BLaER1 treated with 17β-estradiol and CSF1 and Interleukin-3, amounts not matched to agents 10 nM and 100 nM (cell line): Measurements from ENCODE around the gene MAP4K3.
"Not testable (repeated sequence)": the region's sequence is repeated elsewhere in the genome, so short reads cannot be mapped to it uniquely, and the experiment has no call there.

Experiments used
- H3K27ac ChIP-seq, 11 experiments: shearing (Covaris generic); formaldehyde crosslinking; 2 replicates each; pipeline ENCODE4 v1.8.1; 2022
- H3K27me3 ChIP-seq, 11 experiments: shearing (Covaris generic); formaldehyde crosslinking; 2 replicates each; pipeline ENCODE4 v1.8.1; 2022
- H3K36me3 ChIP-seq, 11 experiments: shearing (Covaris generic); formaldehyde crosslinking; 2 replicates each; pipeline ENCODE4 v1.8.1; 2022
- H3K4me1 ChIP-seq, 10 experiments: shearing (Covaris generic); formaldehyde crosslinking; 2 replicates each; pipeline ENCODE4 v1.8.1; 2022
- H3K4me2 ChIP-seq, 11 experiments: shearing (Covaris generic); formaldehyde crosslinking; 2 replicates each; pipeline ENCODE4 v1.8.1; 2022
- H3K4me3 ChIP-seq, 10 experiments: shearing (Covaris generic); formaldehyde crosslinking; 2 replicates each; pipeline ENCODE4 v1.8.1; 2022
- H3K9ac ChIP-seq, 11 experiments: shearing (Covaris generic); formaldehyde crosslinking; 2 replicates each; pipeline ENCODE4 v1.8.1; 2022
- H3K9me3 ChIP-seq, 11 experiments: shearing (Covaris generic); formaldehyde crosslinking; replicated peaks in 1 of 11; 2 replicates each; pipeline ENCODE4 v1.8.1; 2022
- H4K20me1 ChIP-seq, 11 experiments: shearing (Covaris generic); formaldehyde crosslinking; 2 replicates each; pipeline ENCODE4 v1.8.1; 2022
- Cebpa-rat ChIP-seq, 11 experiments: shearing (Covaris generic); IDR thresholded peaks; 2 replicates each; pipeline ENCODE4 v1.8.1; 2022

MAP4K3 gene

DNA sequence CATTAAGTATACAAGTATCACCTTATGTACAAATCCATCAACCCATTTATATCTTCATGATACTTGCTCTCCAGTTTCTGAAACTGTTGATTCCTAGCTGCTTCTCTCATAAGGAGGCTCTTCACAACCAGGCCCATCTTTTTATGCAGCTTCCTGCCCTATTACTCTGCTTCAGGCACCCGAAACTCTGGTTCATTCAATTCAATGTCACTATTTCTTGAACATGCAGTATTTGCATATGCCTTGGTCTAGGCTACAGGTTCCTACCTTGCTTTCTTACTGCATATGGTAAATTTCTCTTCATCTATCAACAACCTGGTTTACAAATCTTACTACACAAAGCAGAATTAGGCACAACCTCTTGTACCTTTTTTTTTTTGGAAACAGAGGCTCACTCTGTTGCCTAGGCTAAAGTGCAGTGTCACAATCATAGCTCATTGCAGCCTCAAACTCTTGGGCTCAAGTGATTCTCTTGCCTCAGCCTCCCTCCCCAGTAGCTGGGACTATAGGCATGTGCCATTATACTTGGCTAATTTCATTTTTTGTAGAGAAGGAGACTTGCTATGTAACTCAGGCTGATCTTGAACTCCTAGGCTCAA, 190.6 kb downstream of the MAP4K3 start:
- TF ChIP-seq Cebpa-rat (IDR thresholded peaks at IDR 0.05): no peak
- Histone ChIP-seq H4K20me1 (no peaks in the 10 kb centered on the region), H3K4me1 (no peaks in the 10 kb centered on the region), H3K9ac (no peak overlapping the region), H3K4me2 (no peak overlapping the region), H3K9me3 (peaks cover 24 to 38% (median 33%) of the 10 kb centered on the region in 11 experiments), H3K4me3 (no peak overlapping the region), H3K27ac (no peak overlapping the region), H3K27me3 (no peaks in the 10 kb centered on the region), H3K36me3 (peaks cover 12 to 27% (median 20%) of the 10 kb centered on the region in 11 experiments)

DNA sequence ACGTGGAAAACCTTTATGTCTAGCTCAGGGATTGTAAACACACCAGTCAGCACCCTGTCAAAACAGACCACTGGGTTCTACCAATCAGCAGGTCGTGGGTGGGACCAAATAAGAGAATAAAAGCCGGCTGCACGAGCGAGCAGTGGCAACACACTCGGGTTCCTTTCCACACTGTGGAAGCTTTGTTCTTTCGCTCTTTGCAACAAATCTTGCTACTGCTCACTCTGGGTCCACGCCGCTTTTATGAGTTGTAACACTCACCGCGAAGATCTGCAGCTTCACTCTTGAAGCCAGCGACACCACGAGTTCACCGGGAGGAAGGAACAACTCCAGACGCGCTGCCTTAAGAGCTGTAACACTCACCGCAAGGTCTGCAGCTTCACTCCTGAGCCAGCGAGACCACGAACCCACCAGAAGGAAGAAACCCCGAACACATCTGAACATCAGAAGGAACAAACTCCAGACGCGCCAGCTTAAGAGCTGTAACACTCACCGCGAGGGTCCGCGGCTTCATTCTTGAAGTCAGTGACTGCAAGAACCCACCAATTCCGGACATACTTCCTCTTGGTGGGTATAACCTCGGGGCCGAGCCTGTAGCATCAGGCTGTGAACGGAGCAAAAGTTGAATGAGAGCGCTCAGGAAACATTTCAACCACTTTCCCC, 192.0 kb downstream of the MAP4K3 start:
- H3K27ac ChIP-seq, H3K27me3 ChIP-seq, H3K4me1 ChIP-seq, H3K4me3 ChIP-seq, H3K9ac ChIP-seq, H3K4me2 ChIP-seq, H4K20me1 ChIP-seq: not testable (repeated sequence)
- peaks cover 0 to 13% (median 6%) of the 10 kb centered on the region in 11 experiments; a peak in 11 of 22 replicates for H3K36me3 ChIP-seq
- peaks cover 13 to 26% (median 22%) of the 10 kb centered on the region in 11 experiments; a peak in 21 of 22 replicates for H3K9me3 ChIP-seq

DNA sequence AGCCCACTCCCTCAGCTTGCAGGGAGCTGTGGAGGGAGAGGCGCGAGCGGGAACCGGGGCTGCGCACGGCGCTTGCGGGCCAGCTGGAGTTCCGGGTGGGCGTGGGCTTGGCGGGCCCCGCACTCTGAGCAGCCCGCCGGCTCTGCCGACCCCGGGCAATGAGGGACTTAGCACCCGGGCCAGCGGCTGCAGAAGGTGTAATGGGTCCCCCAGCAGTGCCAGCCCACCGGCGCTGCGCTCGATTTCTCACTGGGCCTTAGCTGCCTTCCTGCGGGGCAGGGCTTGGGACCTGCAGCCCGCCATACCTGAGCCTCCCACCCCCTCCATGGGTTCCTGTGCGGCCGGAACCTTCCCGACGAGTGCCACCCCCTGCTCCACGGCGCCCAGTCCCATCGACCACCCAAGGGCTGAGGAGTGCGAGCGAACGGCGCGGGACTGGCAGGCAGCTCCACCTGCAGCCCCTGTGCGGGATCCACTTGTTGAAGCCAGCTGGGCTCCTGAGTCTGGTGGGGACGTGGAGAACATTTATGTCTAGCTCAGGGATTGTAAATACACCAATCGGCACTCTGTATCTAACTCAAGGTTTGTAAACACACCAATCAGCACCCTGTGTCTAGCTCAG, 192.7 kb downstream of the MAP4K3 start:
- Histone ChIP-seq H3K36me3 (peaks cover 0 to 12% (median 5%) of the 10 kb centered on the region in 11 experiments; a peak in 7 of 22 replicates), H3K9me3 (peaks cover 13 to 26% (median 22%) of the 10 kb centered on the region in 11 experiments; a peak in 21 of 22 replicates)
- not testable (repeated sequence) for H3K4me1 ChIP-seq, H3K27me3 ChIP-seq, H3K27ac ChIP-seq, H4K20me1 ChIP-seq, H3K9ac ChIP-seq, H3K4me3 ChIP-seq, H3K4me2 ChIP-seq

DNA sequence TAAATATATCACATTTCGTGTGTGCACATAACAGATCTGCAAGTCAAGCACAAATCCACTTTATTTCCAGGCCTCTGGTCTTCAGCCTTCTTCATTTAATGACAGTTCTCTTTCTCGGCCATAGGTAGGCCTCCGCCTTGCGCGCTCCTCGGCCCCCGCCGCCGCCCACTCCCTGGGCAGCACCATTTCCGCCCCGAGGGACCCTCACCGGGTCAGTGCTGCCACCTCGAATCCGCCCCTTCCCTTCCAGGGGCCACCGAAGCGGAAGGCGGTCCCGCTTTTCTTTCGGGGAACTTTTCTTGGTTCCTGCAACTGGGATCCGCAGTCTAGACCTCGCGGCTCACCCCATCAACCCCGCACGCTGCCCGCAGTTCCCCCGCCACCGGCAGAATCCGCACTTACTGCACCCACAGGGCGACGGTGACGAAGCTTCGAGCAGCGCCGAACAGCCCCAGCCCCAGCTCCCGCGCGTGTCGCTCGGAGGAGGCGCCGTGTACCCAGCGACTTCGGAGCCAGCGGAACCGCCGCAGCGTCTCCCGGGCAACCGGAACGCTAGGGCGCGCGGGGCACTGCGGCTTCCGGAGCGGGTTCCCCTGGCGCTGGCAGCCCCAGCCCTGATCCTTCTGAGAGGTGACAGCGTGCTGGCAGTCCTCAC, 193.5 kb downstream of the MAP4K3 start, which contains the start of gene CDKL4:
Gene CDKL4, minus strand, starts transcription at position 502 of the 655 bp plus-strand sequence.
- Histone ChIP-seq H3K4me2 (no peak within 1 kb of the TSS), H3K36me3 (peaks cover 0 to 8% (median 2%) of the 10 kb centered on the region in 11 experiments; a peak in 7 of 22 replicates), H4K20me1 (no peaks in the 10 kb centered on the region), H3K27ac (no peak within 1 kb of the TSS), H3K4me3 (no peak within 1 kb of the TSS), H3K9ac (no peak within 1 kb of the TSS), H3K9me3 (peaks cover 13 to 26% (median 22%) of the 10 kb centered on the region in 11 experiments; a peak in 21 of 22 replicates), H3K4me1 (no peaks in the 10 kb centered on the region), H3K27me3 (no peaks in the 10 kb centered on the region)
- TF ChIP-seq Cebpa-rat (IDR thresholded peaks at IDR 0.05): no peak

DNA sequence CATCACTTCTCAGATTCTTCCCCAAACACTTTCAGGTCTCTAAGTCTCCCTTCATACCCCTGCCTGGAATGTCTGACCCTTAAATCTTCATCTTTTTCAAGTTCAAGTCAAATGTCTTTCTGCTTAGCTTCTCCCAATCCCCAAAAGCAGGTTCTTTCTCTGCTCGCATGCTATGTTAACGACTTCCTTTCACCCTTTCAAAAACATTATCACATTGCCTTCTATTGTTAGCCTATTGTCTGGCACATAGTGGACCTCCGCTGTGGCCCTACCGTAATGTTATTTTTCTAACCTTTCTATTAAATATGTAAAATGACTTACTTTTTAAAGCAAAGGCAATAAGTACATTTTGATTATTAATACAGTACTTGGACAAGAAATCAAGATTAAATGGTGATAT, 195.5 kb downstream of the MAP4K3 start:
- no peak overlapping the region for H3K9ac ChIP-seq
- no peaks in the 10 kb centered on the region for H4K20me1 ChIP-seq
- H3K4me1 ChIP-seq: no peaks in the 10 kb centered on the region
- no peak overlapping the region for H3K4me2 ChIP-seq
- TF ChIP-seq Cebpa-rat (IDR thresholded peaks at IDR 0.05): no peak
- H3K36me3 ChIP-seq: peaks cover 0 to 5% (median 0%) of the 10 kb centered on the region in 11 experiments; a peak in 3 of 22 replicates
- H3K4me3 ChIP-seq: no peak overlapping the region
- H3K27ac ChIP-seq: no peak overlapping the region
- H3K27me3 ChIP-seq: no peaks in the 10 kb centered on the region
- H3K9me3 ChIP-seq: peaks cover 13 to 26% (median 22%) of the 10 kb centered on the region in 11 experiments; a peak in 21 of 22 replicates

DNA sequence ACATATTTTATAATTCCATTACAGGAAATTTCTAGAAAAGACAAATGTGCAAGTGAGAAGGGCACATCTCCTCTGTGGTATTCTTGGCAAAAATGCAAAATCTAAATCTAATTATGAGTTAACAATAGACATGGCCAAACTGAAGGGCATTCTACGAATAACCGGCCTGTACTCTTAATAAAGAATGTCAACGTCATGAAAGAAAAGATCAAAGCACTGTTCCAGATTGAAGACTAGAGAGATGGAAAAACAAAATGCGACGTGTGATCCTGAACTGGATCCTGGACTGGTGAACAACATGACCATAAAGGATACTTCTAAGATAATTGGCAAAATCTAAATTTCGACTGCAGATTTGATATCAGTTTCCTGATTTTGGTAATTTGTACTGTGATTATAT, 196.3 kb downstream of the MAP4K3 start:
- Histone ChIP-seq H3K9ac (no peak overlapping the region), H3K27ac (no peak overlapping the region), H3K4me3 (no peak overlapping the region), H4K20me1 (no peaks in the 10 kb centered on the region), H3K9me3 (peaks cover 13 to 28% (median 25%) of the 10 kb centered on the region in 11 experiments; a peak in 21 of 22 replicates), H3K36me3 (peaks cover 0 to 5% (median 0%) of the 10 kb centered on the region in 11 experiments; a peak in 3 of 22 replicates), H3K4me2 (no peak overlapping the region), H3K27me3 (no peaks in the 10 kb centered on the region), H3K4me1 (no peaks in the 10 kb centered on the region)
- no peak for TF ChIP-seq Cebpa-rat (IDR thresholded peaks at IDR 0.05)

- H3K36me3 ChIP-seq: no peaks in the 10 kb centered on the region
- H4K20me1 ChIP-seq: no peaks in the 10 kb centered on the region
- no peak for TF ChIP-seq Cebpa-rat (IDR thresholded peaks at IDR 0.05)
- no peak overlapping the region for H3K4me3 ChIP-seq
- no peaks in the 10 kb centered on the region for H3K4me1 ChIP-seq
- no peak overlapping the region for H3K4me2 ChIP-seq
- H3K27ac ChIP-seq: no peak overlapping the region
- H3K9ac ChIP-seq: no peak overlapping the region
- peaks cover 0 to 9% (median 3%) of the 10 kb centered on the region in 11 experiments; a peak in 4 of 22 replicates for H3K9me3 ChIP-seq
- H3K27me3 ChIP-seq: no peaks in the 10 kb centered on the region
Observed at GRCh38 chr2:39234754-39235153, 202.3 kb downstream of the MAP4K3 start.

DNA sequence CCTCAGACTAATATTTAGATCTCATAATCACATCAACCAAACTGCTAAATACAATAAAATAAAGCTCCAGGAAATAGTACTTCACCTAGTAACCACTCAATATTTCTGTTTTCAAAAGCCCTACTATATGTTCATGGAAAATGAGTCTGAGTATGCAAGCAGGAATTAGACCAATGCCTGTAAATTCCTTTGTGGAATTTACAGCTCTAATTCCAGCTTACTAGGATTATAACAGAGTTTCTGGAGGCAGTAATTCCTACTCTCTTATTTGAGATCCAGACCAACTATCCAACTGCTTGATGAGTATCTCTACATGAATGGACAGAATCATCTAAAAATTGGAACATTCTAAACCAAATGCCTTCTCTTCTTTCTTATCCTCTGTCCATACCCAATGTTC, 204.9 kb downstream of the MAP4K3 start:
- no peaks in the 10 kb centered on the region for H3K27me3 ChIP-seq
- no peak for TF ChIP-seq Cebpa-rat (IDR thresholded peaks at IDR 0.05)

More for the DNA sequence above, 204.9 kb downstream of the MAP4K3 start:
- Histone ChIP-seq H3K4me3 (no peak overlapping the region), H3K4me1 (peaks cover 7 to 16% (median 9%) of the 10 kb centered on the region in 10 experiments; a peak in 19 of 20 replicates), H3K27ac (no peak overlapping the region), H3K36me3 (no peaks in the 10 kb centered on the region), H3K9ac (no peak overlapping the region), H3K9me3 (peaks cover 0 to 9% (median 3%) of the 10 kb centered on the region in 11 experiments; a peak in 4 of 22 replicates), H4K20me1 (no peaks in the 10 kb centered on the region), H3K4me2 (no peak overlapping the region)
